ENCODE data around the gene CYP1B1.

Gene CYP1B1

DNA sequence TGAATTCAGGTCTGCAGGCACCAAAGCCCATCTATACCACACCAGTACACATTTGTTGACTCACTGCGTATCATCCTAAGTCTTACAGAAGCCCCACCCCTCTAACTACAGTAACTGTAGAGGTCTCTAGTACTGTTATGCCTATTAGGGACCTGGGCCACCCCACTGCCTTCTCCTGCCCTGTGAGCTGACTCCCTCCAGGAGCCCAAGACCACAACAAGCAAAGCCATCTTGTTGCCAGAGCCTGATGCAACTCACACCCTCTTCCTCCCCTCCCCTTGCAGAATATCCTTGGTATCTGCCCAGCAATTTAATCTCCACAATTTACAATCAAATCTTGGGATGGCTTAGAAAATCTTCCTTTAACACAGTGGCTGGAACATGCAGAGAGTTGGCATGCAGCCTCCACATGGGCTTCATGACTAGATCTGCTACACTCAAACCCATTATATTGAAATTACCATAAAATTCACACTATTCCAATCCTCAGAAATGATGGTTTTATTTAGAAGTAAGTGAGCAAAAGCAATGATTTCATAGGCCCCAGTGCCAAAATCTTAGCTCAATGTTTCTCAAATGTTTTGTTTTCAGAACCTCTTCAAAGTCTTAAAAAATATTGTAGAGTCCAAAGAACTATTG is 17.7 kb upstream of the CYP1B1 start:
- Histone ChIP-seq H3K79me2 (ENCODE audit: low read length) (no peaks in the 10 kb centered on the region), H3K27me3 (replicated peaks; ENCODE audit: insufficient read depth, low read length) (no peaks in the 10 kb centered on the region), H3K4me1 (ENCODE audit: low read length) (no peaks in the 10 kb centered on the region), H3K9me2 (replicated peaks; ENCODE audit: insufficient read depth, low read length) (no peaks in the 10 kb centered on the region), H4K20me1 (ENCODE audit: insufficient read depth, low read length) (no peaks in the 10 kb centered on the region), H2AFZ (ENCODE audit: low read length) (no peak overlapping the region), H3K9ac (ENCODE audit: low read length) (no peak overlapping the region), H3K4me3 (ENCODE audit: low read length) (no peak overlapping the region), H3K27ac (ENCODE audit: low read length) (no peak overlapping the region), H3F3A (ENCODE audit: insufficient read depth, low read length) (no peaks in the 10 kb centered on the region), H3K36me3 (replicated peaks; ENCODE audit: insufficient read depth, low read length) (no peaks in the 10 kb centered on the region), H3K9me3 (replicated peaks; ENCODE audit: insufficient read depth, low read length) (no peaks in the 10 kb centered on the region), H3K4me2 (ENCODE audit: low read depth, low read length) (no peak overlapping the region)
- no peak for TF ChIP-seq EZH2 (optimal IDR thresholded peaks at IDR 0.05; ENCODE audit: low read depth, low read length)
- no peak for TF ChIP-seq EZH2phosphoT487 (IDR thresholded peaks at IDR 0.05; ENCODE audit: low read length)
- no peak for TF ChIP-seq CTCF (IDR thresholded peaks at IDR 0.05; ENCODE audit: low read length)
- DNase-seq, result no peak

GRCh38 chr2:38092196-38092902 is 16.4 kb upstream of the CYP1B1 start:
- H3K36me3 ChIP-seq (replicated peaks; ENCODE audit: insufficient read depth, low read length), result no peaks in the 10 kb centered on the region
- no peak overlapping the region for H3K4me3 ChIP-seq (ENCODE audit: low read length)
- no peaks in the 10 kb centered on the region for H4K20me1 ChIP-seq (ENCODE audit: insufficient read depth, low read length)
- no peak overlapping the region for H3K9ac ChIP-seq (ENCODE audit: low read length)
- H3K27me3 ChIP-seq (replicated peaks; ENCODE audit: insufficient read depth, low read length), result no peaks in the 10 kb centered on the region
- H3F3A ChIP-seq (ENCODE audit: insufficient read depth, low read length), result no peaks in the 10 kb centered on the region
- no peaks in the 10 kb centered on the region for H3K9me3 ChIP-seq (replicated peaks; ENCODE audit: insufficient read depth, low read length)
- H3K4me1 ChIP-seq (ENCODE audit: low read length), result no peaks in the 10 kb centered on the region
- no peak for TF ChIP-seq CTCF (IDR thresholded peaks at IDR 0.05; ENCODE audit: low read length)
- no peak for TF ChIP-seq EZH2phosphoT487 (IDR thresholded peaks at IDR 0.05; ENCODE audit: low read length)
- no peak for TF ChIP-seq EZH2 (optimal IDR thresholded peaks at IDR 0.05; ENCODE audit: low read depth, low read length)
- no peak overlapping the region for H3K4me2 ChIP-seq (ENCODE audit: low read depth, low read length)
- H3K9me2 ChIP-seq (replicated peaks; ENCODE audit: insufficient read depth, low read length), result no peaks in the 10 kb centered on the region
- H3K27ac ChIP-seq (ENCODE audit: low read length), result no peak overlapping the region
- H2AFZ ChIP-seq (ENCODE audit: low read length), result no peak overlapping the region
- no peak for DNase-seq
- H3K79me2 ChIP-seq (ENCODE audit: low read length), result no peaks in the 10 kb centered on the region

GRCh38 chr2:38091760-38092159 is 15.8 kb upstream of the CYP1B1 start:
- no peak for TF ChIP-seq CTCF (IDR thresholded peaks at IDR 0.05; ENCODE audit: low read length)
- no peak for TF ChIP-seq EZH2 (optimal IDR thresholded peaks at IDR 0.05; ENCODE audit: low read depth, low read length)
- no peak for TF ChIP-seq EZH2phosphoT487 (IDR thresholded peaks at IDR 0.05; ENCODE audit: low read length)
- Histone ChIP-seq H3K9me2 (replicated peaks; ENCODE audit: insufficient read depth, low read length) (no peaks in the 10 kb centered on the region), H3K79me2 (ENCODE audit: low read length) (no peaks in the 10 kb centered on the region), H3K9ac (ENCODE audit: low read length) (no peak overlapping the region), H3K4me1 (ENCODE audit: low read length) (no peaks in the 10 kb centered on the region), H3F3A (ENCODE audit: insufficient read depth, low read length) (no peaks in the 10 kb centered on the region), H3K4me2 (ENCODE audit: low read depth, low read length) (no peak overlapping the region), H3K27me3 (replicated peaks; ENCODE audit: insufficient read depth, low read length) (no peaks in the 10 kb centered on the region), H3K36me3 (replicated peaks; ENCODE audit: insufficient read depth, low read length) (no peaks in the 10 kb centered on the region), H3K4me3 (ENCODE audit: low read length) (no peak overlapping the region), H3K9me3 (replicated peaks; ENCODE audit: insufficient read depth, low read length) (no peaks in the 10 kb centered on the region), H2AFZ (ENCODE audit: low read length) (no peak overlapping the region), H4K20me1 (ENCODE audit: insufficient read depth, low read length) (no peaks in the 10 kb centered on the region), H3K27ac (ENCODE audit: low read length) (no peak overlapping the region)
- DNase-seq, result no peak
